ENCODE results near the gene C9orf57. TPM values are rescaled to one million over a fixed set of nuclear protein-coding genes. Genes with fewer than 3 reads are reported as not detected.

Gene C9orf57
- total RNA-seq, 1 experiment from 2014 or later = not detected

GRCh38 chr9:72023596-72023995 lies 36.8 kb downstream of the C9orf57 start:
- Histone ChIP-seq H3K9me3 (ENCODE audit: low read depth, low read length, poor library complexity, severe bottlenecking) (no peaks in the 10 kb centered on the region), H3K36me3 (ENCODE audit: insufficient read depth, low read length, poor library complexity, severe bottlenecking) (no peaks in the 10 kb centered on the region), H3K4me1 (ENCODE audit: insufficient read depth, low read length, poor library complexity, severe bottlenecking) (no peaks in the 10 kb centered on the region), H3K27ac (ENCODE audit: low read depth, low read length, poor library complexity, severe bottlenecking) (no peak overlapping the region), H3K27me3 (replicated peaks; ENCODE audit: insufficient read depth, low read depth, low read length, poor library complexity) (no peaks in the 10 kb centered on the region), H3K4me3 (ENCODE audit: low read depth, low read length, poor library complexity, severe bottlenecking) (no peak overlapping the region)
- CTCF ChIA-PET = no interaction called here
- intact Hi-C loops (cut with micrococcal nuclease; ENCODE audit: unreplicated experiment) = no loop called here
- no peak for TF ChIP-seq CTCF (conservative IDR thresholded peaks at IDR 0.05; ENCODE audit: low read depth, low read length)
- TF ChIP-seq EZH2 (IDR thresholded peaks at IDR 0.05; ENCODE audit: borderline replicate concordance, low read depth, low read length, poor library complexity, severe bottlenecking) = no peak
- BruUV-seq (replicated peaks) = no TSS peak
- POLR2A ChIA-PET (ENCODE audit: low non-redundant PET) = no interaction called here
- no peak for DNase-seq (ENCODE audit: low spot score)

- Histone ChIP-seq H3K36me3 (ENCODE audit: insufficient read depth, low read length, poor library complexity, severe bottlenecking) (no peaks in the 10 kb centered on the region), H3K9me3 (ENCODE audit: low read depth, low read length, poor library complexity, severe bottlenecking) (no peaks in the 10 kb centered on the region), H3K27ac (ENCODE audit: low read depth, low read length, poor library complexity, severe bottlenecking) (no peak overlapping the region), H3K27me3 (replicated peaks; ENCODE audit: insufficient read depth, low read depth, low read length, poor library complexity) (no peaks in the 10 kb centered on the region), H3K4me1 (ENCODE audit: insufficient read depth, low read length, poor library complexity, severe bottlenecking) (no peaks in the 10 kb centered on the region), H3K4me3 (ENCODE audit: low read depth, low read length, poor library complexity, severe bottlenecking) (no peak overlapping the region)
- ChIA-PET POLR2A (ENCODE audit: low non-redundant PET) (no interaction called here), CTCF (no interaction called here)
- DNase-seq (ENCODE audit: low spot score) = no peak
- intact Hi-C loops (cut with micrococcal nuclease; ENCODE audit: unreplicated experiment) = no loop called here
- TF ChIP-seq CTCF (conservative IDR thresholded peaks at IDR 0.05; ENCODE audit: low read depth, low read length) (no peak), EZH2 (IDR thresholded peaks at IDR 0.05; ENCODE audit: borderline replicate concordance, low read depth, low read length, poor library complexity, severe bottlenecking) (no peak)
- BruUV-seq (replicated peaks) = no TSS peak
These were observed 37.6 kb downstream of the C9orf57 start for GRCh38 chr9:72022841-72023240.

- H3K27me3 ChIP-seq (replicated peaks; ENCODE audit: insufficient read depth, low read depth, low read length, poor library complexity) = no peaks in the 10 kb centered on the region
- H3K27ac ChIP-seq (ENCODE audit: low read depth, low read length, poor library complexity, severe bottlenecking) = no peak overlapping the region
- intact Hi-C loops (cut with micrococcal nuclease; ENCODE audit: unreplicated experiment) = no loop called here
- no peaks in the 10 kb centered on the region for H3K36me3 ChIP-seq (ENCODE audit: insufficient read depth, low read length, poor library complexity, severe bottlenecking)
- H3K9me3 ChIP-seq (ENCODE audit: low read depth, low read length, poor library complexity, severe bottlenecking) = no peaks in the 10 kb centered on the region
- no peak for DNase-seq (ENCODE audit: low spot score)
- BruUV-seq (replicated peaks) = no TSS peak
- POLR2A ChIA-PET (ENCODE audit: low non-redundant PET) = no interaction called here
- H3K4me1 ChIP-seq (ENCODE audit: insufficient read depth, low read length, poor library complexity, severe bottlenecking) = no peaks in the 10 kb centered on the region
- CTCF ChIA-PET = no interaction called here
- TF ChIP-seq EZH2 (IDR thresholded peaks at IDR 0.05; ENCODE audit: borderline replicate concordance, low read depth, low read length, poor library complexity, severe bottlenecking) (no peak), CTCF (conservative IDR thresholded peaks at IDR 0.05; ENCODE audit: low read depth, low read length) (no peak)
- no peak overlapping the region for H3K4me3 ChIP-seq (ENCODE audit: low read depth, low read length, poor library complexity, severe bottlenecking)
These were observed 47.1 kb downstream of the C9orf57 start for GRCh38 chr9:72013292-72013760.
